ENCODE data around the gene CRYGC. TPM values are rescaled to one million over a fixed set of nuclear protein-coding genes. Genes with fewer than 3 reads are reported as not detected.

The CRYGC gene
- total and polyA plus RNA-seq, 2 experiments from 2014 or later: not detected

GRCh38 chr2:208153156-208153555 lies 23.5 kb upstream of the CRYGC start:
- H4K20me1 ChIP-seq (replicated peaks; ENCODE audit: insufficient read depth): no peaks in the 10 kb centered on the region
- Mint-ChIP-seq H3K27me3 (ENCODE audit: insufficient read depth, low read depth, poor library complexity) (no peaks in the 10 kb centered on the region), H3K9me3 (peaks cover 12% of the 10 kb centered on the region), H3K4me3 (no peak overlapping the region), H3K36me3 (ENCODE audit: low read depth) (peaks cover 7% of the 10 kb centered on the region), H3K27ac (no peak overlapping the region), H3K4me1 (peaks cover 2% of the 10 kb centered on the region; the same call in 2 of the 3 replicates)
- H3K9me2 ChIP-seq (ENCODE audit: insufficient read depth): peaks cover 7% of the 10 kb centered on the region; the same call in 1 of the 2 replicates
- peaks cover 8% of the 10 kb centered on the region; the same call in 1 of the 2 replicates for H3K4me1 ChIP-seq (ENCODE audit: insufficient read depth)
- no peak for ATAC-seq
- H3K4me3 ChIP-seq: no peak overlapping the region
- no peaks in the 10 kb centered on the region for H3F3A ChIP-seq (replicated peaks; ENCODE audit: low read depth)
- no peaks in the 10 kb centered on the region for H3K27me3 ChIP-seq (ENCODE audit: insufficient read depth)
- H3K27ac ChIP-seq (ENCODE audit: low read depth): no peak overlapping the region
- no peak for DNase-seq (ENCODE audit: low spot score)
- no peaks in the 10 kb centered on the region for H3K79me2 ChIP-seq (replicated peaks; ENCODE audit: insufficient read depth)
- H3K36me3 ChIP-seq (ENCODE audit: insufficient read depth): peaks cover 7% of the 10 kb centered on the region
- no peak overlapping the region for H3K4me2 ChIP-seq
- TF ChIP-seq STAT1 (IDR thresholded peaks at IDR 0.05; ENCODE audit: unreplicated experiment) (no peak), POLR2AphosphoS5 (IDR thresholded peaks at IDR 0.05; ENCODE audit: low read depth) (no peak), JUNB (IDR thresholded peaks at IDR 0.05; ENCODE audit: unreplicated experiment) (no peak), EZH2 (IDR thresholded peaks at IDR 0.05; ENCODE audit: low read depth, unreplicated experiment) (no peak), NANOG (IDR thresholded peaks at IDR 0.05; ENCODE audit: borderline replicate concordance) (no peak)
- H2AFZ ChIP-seq: no peak overlapping the region; the same call in 1 of the 2 replicates

GRCh38 chr2:208150956-208151355 lies 21.3 kb upstream of the CRYGC start:
- H3K27me3 Mint-ChIP-seq (ENCODE audit: insufficient read depth, low read depth, poor library complexity): peaks cover 1% of the 10 kb centered on the region
- H3K4me2 ChIP-seq: no peak overlapping the region
- peaks cover 7% of the 10 kb centered on the region; the same call in 1 of the 2 replicates for H3K9me2 ChIP-seq (ENCODE audit: insufficient read depth)
- H3K4me1 Mint-ChIP-seq: peaks cover 13% of the 10 kb centered on the region
- H3K27ac Mint-ChIP-seq: no peak overlapping the region
- H3K27ac ChIP-seq (ENCODE audit: low read depth): no peak overlapping the region
- no peaks in the 10 kb centered on the region for H3F3A ChIP-seq (replicated peaks; ENCODE audit: low read depth)
- no peaks in the 10 kb centered on the region for H3K79me2 ChIP-seq (replicated peaks; ENCODE audit: insufficient read depth)
- no peak overlapping the region for H2AFZ ChIP-seq
- no peak for ATAC-seq
- no peaks in the 10 kb centered on the region for H4K20me1 ChIP-seq (replicated peaks; ENCODE audit: insufficient read depth)
- H3K4me3 ChIP-seq: no peak overlapping the region
- TF ChIP-seq EZH2phosphoT487 (IDR thresholded peaks at IDR 0.05; ENCODE audit: unreplicated experiment): no peak
- no peak for TF ChIP-seq ZNF331 (CRISPR knock-in tag; IDR thresholded peaks at IDR 0.05; ENCODE audit: low read depth)
- TF ChIP-seq ZNF462 (CRISPR knock-in tag; IDR thresholded peaks at IDR 0.05): no peak
- TF ChIP-seq REST (IDR thresholded peaks at IDR 0.05; ENCODE audit: unreplicated experiment): no peak
- no peak for TF ChIP-seq ZNF114 (CRISPR knock-in tag; IDR thresholded peaks at IDR 0.05)
- no peak for TF ChIP-seq ETS1 (IDR thresholded peaks at IDR 0.05)
- TF ChIP-seq POLR2AphosphoS5 (IDR thresholded peaks at IDR 0.05; ENCODE audit: low read depth): no peak
- no peak for TF ChIP-seq JUNB (IDR thresholded peaks at IDR 0.05; ENCODE audit: unreplicated experiment)
- TF ChIP-seq NANOG (IDR thresholded peaks at IDR 0.05; ENCODE audit: borderline replicate concordance): no peak
- no peak for TF ChIP-seq EZH2 (IDR thresholded peaks at IDR 0.05; ENCODE audit: low read depth, unreplicated experiment)
- no peaks in the 10 kb centered on the region for H3K27me3 ChIP-seq (ENCODE audit: insufficient read depth)
- H3K36me3 Mint-ChIP-seq (ENCODE audit: low read depth): peaks cover 7% of the 10 kb centered on the region
- peaks cover 17% of the 10 kb centered on the region for H3K4me1 ChIP-seq (ENCODE audit: insufficient read depth)
- H3K4me3 Mint-ChIP-seq: no peak overlapping the region
- H3K36me3 ChIP-seq (ENCODE audit: insufficient read depth): peaks cover 7% of the 10 kb centered on the region
- DNase-seq (ENCODE audit: low spot score): no peak
- H3K9me3 Mint-ChIP-seq: peaks cover 12% of the 10 kb centered on the region
